ENCODE results near the gene PIPOX.
"Not testable (repeated sequence)": the region's sequence is repeated elsewhere in the genome, so short reads cannot be mapped to it uniquely, and the experiment has no call there.

PIPOX gene

GRCh38 chr17:29078183-29079045 lies 35.5 kb downstream of the PIPOX start:
- DNase-seq = no peak

- DNase-seq = no peak
Observed at GRCh38 chr17:29079433-29079832, 36.5 kb downstream of the PIPOX start.

- no peak for DNase-seq
Observed at GRCh38 chr17:29079887-29080286, 36.9 kb downstream of the PIPOX start.

DNA sequence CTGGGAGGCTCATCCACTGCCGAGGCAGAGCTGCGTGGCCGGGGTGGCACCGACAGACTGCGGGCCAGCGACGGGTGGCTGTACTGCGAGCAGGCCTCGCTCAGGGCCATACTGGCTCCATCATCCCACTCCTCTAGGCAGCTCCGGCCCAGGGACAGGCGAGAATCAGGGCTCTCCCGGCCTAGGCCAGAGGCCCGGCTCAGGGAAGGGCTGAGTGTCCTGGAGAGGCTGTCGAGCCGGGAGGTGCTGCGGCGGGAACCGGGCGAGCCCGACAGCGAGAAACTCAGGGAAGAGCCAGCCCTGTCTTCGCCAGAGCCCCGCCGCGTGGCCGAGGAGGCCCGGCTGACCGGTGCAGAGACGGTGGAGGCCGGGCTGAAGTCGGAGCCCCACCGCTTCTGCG lies 37.4 kb downstream of the PIPOX start:
- DNase-seq = no peak

DNA sequence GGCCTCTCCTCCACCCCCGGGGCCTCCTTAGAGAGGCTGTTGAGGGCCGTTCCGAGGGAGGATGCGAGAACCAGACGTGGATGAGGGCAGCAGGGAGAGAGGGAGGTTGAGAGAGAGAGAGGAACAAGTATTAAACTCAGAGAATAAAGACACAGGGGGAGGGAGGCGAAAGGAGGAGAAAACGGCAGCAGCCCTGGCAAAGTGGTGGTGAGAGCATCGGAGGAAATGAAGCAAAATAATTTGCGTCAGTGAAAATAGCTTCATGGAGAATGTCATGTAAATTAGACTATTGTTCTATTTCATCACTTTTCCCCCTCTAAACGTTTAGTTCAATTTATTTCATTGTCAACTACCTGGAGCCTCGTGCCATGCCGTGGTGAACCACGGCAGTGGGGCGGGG lies 38.0 kb downstream of the PIPOX start:
- DNase-seq = no peak

DNA sequence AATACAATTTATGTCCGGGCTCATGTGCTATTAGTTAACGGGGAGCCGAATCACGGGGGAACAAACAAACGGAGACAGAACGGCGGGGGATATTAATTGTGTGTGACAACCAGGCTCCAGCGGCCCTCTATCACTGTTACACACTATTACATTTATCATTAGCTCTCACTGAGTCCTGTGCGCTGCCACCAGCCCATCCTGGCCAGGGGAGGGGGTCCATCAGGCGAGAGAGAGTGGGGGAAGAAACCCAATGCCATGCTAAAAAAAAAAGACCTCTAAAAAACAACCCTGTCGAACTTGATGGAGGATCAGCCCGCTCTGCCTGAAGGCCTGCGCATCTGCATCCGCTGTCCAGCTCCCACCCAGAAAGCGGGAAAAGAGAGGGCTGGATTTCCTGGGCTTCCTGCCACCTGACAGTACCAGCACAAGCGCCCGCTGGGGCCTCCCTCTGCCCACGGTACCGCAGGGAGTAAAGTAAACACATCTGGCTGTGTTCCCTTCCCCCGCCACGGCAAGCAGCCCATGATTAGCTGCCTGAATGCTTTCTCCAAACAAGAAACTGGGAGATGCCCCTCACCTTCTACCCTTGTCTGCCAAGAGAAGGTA lies 41.7 kb downstream of the PIPOX start:
- DNase-seq = no peak

DNA sequence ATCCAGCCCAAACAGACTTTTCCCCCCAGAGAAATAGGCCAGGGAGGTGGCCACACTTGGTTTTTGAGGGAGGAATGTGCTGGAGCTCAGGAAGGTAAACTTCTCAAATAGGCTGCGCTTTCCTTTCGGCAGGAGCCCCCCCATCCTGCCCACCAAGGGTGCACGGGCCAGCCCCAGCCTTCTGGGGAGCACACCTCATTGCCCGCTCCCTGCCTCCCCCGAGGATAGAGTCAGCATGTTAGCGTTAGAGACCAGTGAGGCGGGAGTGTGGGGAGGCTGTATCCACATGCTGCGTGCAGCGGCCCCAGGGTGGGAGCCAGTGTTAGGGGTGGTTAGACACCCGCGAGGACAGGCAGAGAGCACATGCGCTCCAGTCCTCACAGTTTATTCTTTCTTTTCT lies 42.3 kb downstream of the PIPOX start:
- no peak for DNase-seq

GRCh38 chr17:29086628-29087332 lies 43.8 kb downstream of the PIPOX start:
- DNase-seq = no peak

DNA sequence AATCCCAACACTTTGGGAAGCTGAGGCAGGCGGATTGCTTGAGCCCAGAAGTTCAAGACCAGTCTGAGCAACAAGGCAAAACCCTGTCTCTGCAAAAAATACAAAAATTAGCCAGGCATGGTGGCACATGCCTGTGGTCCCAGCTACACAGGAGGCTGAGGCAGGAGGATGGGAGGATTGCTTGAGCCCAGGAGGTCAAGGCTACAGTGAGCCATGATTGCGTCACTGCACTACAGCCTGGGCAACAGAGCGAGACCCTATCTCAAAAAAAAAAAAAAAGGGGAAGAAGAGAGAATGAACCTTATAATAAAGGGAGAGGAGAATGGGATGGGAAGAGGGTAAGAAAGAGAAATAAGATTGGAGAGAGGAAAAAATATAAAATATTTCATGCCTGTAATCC lies 45.8 kb downstream of the PIPOX start:
- DNase-seq = not testable (repeated sequence)

- DNase-seq = no peak
Observed at GRCh38 chr17:29089601-29090044, 46.7 kb downstream of the PIPOX start.

DNA sequence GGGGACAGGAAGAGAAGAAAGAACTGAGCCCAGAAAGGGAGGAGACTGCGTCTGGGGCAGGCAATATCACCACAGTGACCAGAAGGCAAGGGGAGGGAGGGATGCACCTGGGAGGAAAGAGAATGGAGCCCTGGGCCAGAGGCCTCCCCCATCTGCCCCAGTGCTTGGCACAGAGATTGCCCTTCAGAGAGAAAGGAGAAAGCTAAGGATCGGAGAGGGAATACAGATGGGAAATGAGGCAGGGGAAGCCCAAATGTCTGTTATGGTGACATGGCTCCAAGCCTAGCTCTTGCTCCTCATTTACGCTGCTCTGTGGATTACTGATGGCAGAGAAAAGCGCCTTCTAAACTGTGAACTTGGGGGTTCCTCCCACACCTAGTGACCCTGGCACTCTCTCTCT lies 47.2 kb downstream of the PIPOX start:
- DNase-seq = no peak

GRCh38 chr17:29090750-29091605 lies 48.0 kb downstream of the PIPOX start:
- DNase-seq = no peak

DNA sequence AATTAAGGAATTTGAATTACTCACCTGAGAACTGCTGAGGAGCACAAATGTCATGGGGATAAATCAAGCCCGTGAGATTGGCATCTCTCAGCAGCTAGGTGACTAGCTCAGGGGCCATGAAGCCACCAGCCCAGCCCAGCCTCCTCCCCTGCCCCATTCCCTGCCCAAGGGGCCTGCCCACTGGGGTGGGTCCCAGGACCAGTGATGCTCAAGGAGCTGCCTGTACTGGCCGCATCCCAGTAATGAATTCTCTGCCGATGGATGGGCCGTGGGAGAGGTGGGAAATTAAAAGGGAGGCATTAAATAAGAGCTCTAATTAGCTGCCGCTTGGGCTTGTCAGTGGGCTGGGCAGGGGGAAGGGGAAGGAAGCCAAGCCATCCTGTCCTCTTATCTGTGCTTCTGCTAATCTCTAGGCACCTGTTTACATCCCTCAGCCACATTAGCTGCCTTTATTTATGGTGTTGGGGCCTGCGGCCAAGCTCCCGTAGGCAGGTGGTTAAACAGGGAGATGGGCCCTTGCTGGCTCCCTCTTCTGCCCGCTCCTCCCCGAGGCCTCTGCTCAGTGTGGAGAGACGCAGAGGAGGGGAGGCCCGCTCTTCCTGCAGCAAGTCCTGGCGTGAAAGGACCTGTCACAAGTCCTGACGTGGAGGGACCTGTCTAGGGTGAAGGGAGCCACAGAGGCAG lies 48.8 kb downstream of the PIPOX start:
- DNase-seq = no peak

DNA sequence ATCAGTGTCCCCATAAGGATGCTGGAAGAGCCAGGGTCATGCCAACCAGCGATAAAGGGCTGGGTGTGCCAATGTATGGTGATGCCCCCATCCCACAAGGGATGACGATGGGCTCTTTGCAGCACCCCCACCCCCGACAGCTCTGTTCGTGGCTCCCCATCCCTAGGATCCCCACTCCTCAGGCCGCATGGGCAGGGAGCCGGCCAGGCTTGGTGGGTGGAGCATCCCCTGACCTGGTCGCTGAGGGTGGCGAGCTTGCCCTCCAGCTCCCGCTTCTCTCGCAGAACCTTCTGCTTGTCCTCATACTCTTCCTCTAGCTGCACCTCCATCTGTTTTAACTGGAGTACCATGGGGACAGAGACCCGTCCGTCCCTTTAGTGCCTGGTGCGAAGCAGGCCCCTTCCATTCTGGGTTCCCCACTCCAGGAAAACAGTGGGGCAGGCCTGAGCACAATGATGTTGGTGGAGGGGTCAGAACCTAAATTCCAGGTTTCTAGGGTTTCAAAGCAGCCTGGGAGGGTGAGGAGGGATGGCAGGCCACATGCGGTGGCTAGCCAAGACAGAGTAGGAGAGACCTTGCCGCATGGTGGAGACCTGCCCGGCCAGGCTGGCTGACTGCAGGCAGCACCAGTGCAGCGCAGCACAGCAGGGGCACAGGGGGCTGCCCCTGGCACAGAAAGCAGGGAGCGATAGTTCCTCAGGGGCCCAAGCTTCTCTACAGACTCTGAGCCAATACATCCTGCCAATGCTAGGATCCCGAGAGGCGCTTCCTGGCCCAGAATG lies 50.3 kb downstream of the PIPOX start:
- DNase-seq = no peak

DNA sequence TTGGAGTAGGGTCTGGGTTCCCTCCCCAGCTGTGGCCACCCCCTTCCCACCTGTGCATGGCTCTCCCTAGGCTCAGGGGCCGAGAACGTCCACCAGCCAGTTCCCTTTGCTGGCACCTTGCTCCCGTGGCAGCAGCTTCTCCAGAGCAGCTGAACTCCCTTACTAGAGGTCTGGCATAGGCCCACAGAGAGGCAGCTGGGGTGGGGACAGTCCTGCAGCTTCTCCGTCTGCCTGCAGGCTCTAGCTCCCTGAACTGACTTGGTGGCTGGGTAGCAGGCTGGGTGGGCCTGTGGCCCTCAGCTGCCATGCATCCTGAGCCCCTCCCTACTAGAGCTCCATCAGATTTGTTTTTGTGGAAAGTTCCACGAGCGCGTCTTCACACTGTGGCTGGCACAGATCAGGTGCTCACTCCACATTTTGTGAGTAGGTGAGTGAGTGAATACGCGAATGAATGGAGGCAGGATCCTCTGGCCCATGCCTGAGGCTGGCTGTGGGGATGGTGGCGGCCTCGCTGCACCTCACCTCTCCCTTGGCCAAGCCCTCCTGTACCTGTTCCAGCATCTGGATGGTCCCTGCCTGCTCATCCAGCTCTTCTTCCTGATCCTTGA lies 51.3 kb downstream of the PIPOX start:
- DNase-seq = no peak

GRCh38 chr17:29095439-29095838 lies 52.5 kb downstream of the PIPOX start:
- no peak for DNase-seq

DNA sequence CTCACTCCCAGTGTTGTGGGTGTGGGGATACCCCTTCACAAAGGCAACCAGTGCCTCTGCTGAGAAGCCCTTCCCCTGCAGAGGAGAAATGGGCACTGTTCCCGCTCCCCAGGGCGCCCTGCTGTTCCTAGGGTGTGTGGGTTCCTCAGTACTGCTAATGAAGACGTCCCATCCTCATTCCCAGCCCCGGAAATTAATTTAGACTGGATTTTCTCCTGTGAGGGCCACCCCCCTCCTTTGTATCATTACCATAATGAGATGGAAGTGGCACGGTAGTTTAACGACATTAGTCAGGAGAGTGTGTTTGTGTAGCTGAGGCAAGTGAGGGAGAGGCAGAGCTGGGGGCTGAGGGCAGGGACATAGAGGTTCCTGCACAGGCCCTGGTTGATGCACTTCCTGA lies 53.2 kb downstream of the PIPOX start:
- DNase-seq = no peak

DNA sequence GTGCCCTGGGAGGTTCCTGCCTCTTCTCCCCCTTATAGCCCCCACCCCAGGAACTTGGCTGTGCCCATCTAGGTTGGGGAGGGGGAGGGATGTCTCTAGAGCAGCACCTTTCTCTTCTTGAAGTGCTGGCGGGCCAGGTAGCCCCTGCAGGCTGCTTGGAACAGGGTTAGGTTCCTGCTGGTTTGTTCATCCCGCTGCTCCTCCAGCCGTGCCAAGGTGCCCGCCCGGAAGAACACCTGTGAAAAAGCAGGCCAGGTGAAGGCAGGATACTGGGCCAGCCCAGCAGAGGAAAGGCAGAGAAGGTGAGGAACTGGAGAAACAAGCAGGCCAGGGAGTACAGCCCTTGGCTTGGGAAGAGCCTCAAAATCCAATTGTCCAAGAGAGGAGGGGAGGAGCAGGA lies 56.6 kb downstream of the PIPOX start:
- DNase-seq = no peak

- DNase-seq = no peak
Observed at GRCh38 chr17:29100296-29100695, 57.4 kb downstream of the PIPOX start.

DNA sequence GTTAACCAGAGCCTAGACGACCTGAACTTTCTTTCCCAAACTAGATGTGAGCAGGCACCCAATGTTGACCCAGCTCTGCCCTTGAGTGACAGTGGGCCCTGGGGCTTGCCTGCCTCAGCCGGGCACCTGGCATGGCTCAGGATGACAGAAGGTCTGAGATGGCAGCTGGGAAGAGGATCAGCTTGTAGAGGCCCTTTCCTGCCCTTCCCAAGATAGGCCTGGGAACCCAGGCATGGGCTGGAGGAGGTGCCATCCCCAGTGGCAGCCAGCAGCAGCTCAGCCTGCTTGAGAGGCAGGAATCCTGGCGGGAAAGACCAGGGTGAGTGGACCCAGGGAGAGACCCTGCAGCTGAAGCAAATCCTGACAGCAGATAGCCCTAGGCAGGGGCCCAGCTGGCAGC lies 59.1 kb downstream of the PIPOX start:
- no peak for DNase-seq

GRCh38 chr17:29102741-29103181 lies 59.8 kb downstream of the PIPOX start:
- DNase-seq = no peak

Measured in CD4-positive, alpha-beta T cell treated with Interleukin-17A for 4 hours (primary cell).